ENCODE measurements around the gene THAP5. TPM values are rescaled to one million over a fixed set of nuclear protein-coding genes. Genes with fewer than 3 reads are reported as not detected.

Gene THAP5
- total RNA-seq, 1 experiment from 2014 or later = 18.3 TPM

DNA sequence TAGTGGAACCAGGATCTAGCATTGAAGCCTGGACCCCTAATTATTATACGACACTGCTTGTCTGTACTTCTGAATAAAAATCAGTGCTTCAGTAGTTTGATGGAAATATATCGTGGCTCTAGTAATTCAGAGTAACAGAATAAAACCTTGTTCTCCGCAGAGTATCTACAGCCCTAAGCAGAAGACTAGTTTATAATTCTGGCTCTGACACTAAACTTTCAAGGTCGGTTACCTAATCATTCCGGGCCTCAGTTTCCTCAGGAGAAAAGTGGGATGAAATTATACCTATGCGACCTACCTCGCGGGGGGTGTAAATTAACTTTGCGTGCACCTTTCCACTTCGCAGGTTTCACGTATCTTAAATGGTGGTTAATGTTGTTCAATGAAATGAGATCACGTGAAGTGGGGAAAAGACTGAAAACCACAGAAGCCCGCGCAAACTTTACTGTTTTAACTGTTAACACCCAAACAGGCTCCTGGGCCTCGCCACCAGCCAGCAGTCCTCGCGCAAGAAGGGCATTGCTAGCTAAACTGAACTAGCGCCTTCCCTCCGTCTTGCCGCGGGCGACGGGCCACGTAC is 615 bp downstream of the THAP5 start:
- CTCF ChIA-PET = no interaction called here
- H3K4me3 Mint-ChIP-seq (ENCODE audit: low read depth, unreplicated experiment) = peak overlapping the region; percentile 99
- H3K9me3 Mint-ChIP-seq (ENCODE audit: low read depth, unreplicated experiment) = no peaks in the 10 kb centered on the region
- TSS peak; percentile 66 for BruUV-seq (replicated peaks)
- no peak for TF ChIP-seq CTCF (IDR thresholded peaks at IDR 0.05; ENCODE audit: unreplicated experiment)
- H3K27me3 Mint-ChIP-seq (ENCODE audit: unreplicated experiment) = no peaks in the 10 kb centered on the region
- peaks cover 41% of the 10 kb centered on the region for H3K36me3 Mint-ChIP-seq (ENCODE audit: insufficient read depth, unreplicated experiment)
- intact Hi-C loops (cut with micrococcal nuclease; ENCODE audit: unreplicated experiment) = loop anchor here (5.0 kb wide), 1 partner anchor 42 kb away; the partner anchor contains the start of gene PNPLA8
- H3K27ac Mint-ChIP-seq (ENCODE audit: unreplicated experiment) = peak overlapping the region; percentile 99
- no peak for DNase-seq
- H3K4me1 Mint-ChIP-seq (ENCODE audit: low read depth, unreplicated experiment) = no peaks in the 10 kb centered on the region

DNA sequence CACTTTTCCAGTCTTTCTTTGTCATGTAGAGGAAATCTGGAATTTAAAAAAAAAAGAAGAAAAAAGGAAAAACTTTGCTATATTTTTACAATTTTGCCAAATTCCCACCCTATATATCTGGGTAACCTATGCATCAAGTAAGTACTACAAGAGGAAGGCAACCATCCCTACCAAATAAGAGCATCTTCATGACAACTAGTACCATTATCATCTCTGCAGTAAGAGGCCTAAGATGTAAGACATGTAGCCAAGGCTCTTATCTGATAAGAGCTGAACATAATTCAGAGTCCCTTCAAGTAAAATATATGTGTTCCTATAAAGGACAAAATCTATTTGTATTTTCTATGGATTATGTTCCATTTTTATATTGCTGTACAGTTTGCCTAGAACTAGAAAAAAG is 3.5 kb downstream of the THAP5 start:
- no peak overlapping the region for H3K4me3 Mint-ChIP-seq (ENCODE audit: low read depth, unreplicated experiment)
- TF ChIP-seq CTCF (IDR thresholded peaks at IDR 0.05; ENCODE audit: unreplicated experiment) = no peak
- intact Hi-C loops (cut with micrococcal nuclease; ENCODE audit: unreplicated experiment) = loop anchor here (5.0 kb wide), 1 partner anchor 39 kb away; the partner anchor contains the start of gene PNPLA8
- H3K27me3 Mint-ChIP-seq (ENCODE audit: unreplicated experiment) = no peaks in the 10 kb centered on the region
- peak overlapping the region; percentile 4 for H3K27ac Mint-ChIP-seq (ENCODE audit: unreplicated experiment)
- DNase-seq = no peak
- CTCF ChIA-PET = no interaction called here
- no TSS peak for BruUV-seq (replicated peaks)
- H3K9me3 Mint-ChIP-seq (ENCODE audit: low read depth, unreplicated experiment) = no peaks in the 10 kb centered on the region
- no peaks in the 10 kb centered on the region for H3K4me1 Mint-ChIP-seq (ENCODE audit: low read depth, unreplicated experiment)
- H3K36me3 Mint-ChIP-seq (ENCODE audit: insufficient read depth, unreplicated experiment) = peaks cover 29% of the 10 kb centered on the region

DNA sequence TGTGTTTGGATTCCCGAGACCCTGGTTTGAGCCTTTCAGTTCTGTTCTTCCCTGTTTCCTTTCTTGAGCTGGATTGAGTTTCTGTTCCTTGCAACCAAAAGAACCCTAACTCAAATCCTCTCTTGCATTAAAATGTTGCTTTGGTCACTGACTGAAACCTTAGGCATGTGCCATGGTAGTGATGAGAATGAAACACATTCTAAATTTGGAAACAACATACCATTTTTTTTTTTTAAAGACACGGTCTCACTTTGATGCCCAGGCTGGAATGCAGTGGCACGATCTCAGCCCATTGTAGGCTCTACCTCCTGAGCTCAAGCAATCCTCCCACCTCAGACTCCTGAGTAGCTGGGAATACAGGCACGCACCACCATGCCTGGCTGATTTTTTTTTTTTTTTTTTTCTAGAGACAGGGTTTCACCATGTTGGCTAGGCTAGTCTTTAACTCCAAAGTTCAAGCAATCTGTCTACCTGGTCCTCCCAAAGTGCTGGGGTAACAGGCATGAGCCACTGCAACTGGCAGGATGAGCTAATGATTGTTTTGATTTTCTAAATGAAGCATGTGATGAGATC is 8.4 kb downstream of the THAP5 start:
- Mint-ChIP-seq H3K36me3 (ENCODE audit: insufficient read depth, unreplicated experiment) (no peaks in the 10 kb centered on the region), H3K27ac (ENCODE audit: unreplicated experiment) (no peak overlapping the region), H3K4me3 (ENCODE audit: low read depth, unreplicated experiment) (no peak overlapping the region), H3K4me1 (ENCODE audit: low read depth, unreplicated experiment) (peaks cover 8% of the 10 kb centered on the region), H3K9me3 (ENCODE audit: low read depth, unreplicated experiment) (peaks cover 6% of the 10 kb centered on the region), H3K27me3 (ENCODE audit: unreplicated experiment) (no peaks in the 10 kb centered on the region)
- BruUV-seq (replicated peaks) = no TSS peak
- CTCF ChIA-PET = interaction anchor here (1.2 kb wide), 1 partner anchor 9 kb away, joined by 3 read pairs; no protein-coding TSS in a partner anchor
- TF ChIP-seq CTCF (IDR thresholded peaks at IDR 0.05; ENCODE audit: unreplicated experiment) = no peak
- intact Hi-C loops (cut with micrococcal nuclease; ENCODE audit: unreplicated experiment) = no loop called here
- no peak for DNase-seq

- CTCF ChIA-PET = no interaction called here
- no peaks in the 10 kb centered on the region for H3K36me3 Mint-ChIP-seq (ENCODE audit: insufficient read depth, unreplicated experiment)
- no peaks in the 10 kb centered on the region for H3K27me3 Mint-ChIP-seq (ENCODE audit: unreplicated experiment)
- TF ChIP-seq CTCF (IDR thresholded peaks at IDR 0.05; ENCODE audit: unreplicated experiment) = no peak
- no peak overlapping the region for H3K4me3 Mint-ChIP-seq (ENCODE audit: low read depth, unreplicated experiment)
- BruUV-seq (replicated peaks) = no TSS peak
- intact Hi-C loops (cut with micrococcal nuclease; ENCODE audit: unreplicated experiment) = no loop called here
- no peak for DNase-seq
- H3K4me1 Mint-ChIP-seq (ENCODE audit: low read depth, unreplicated experiment) = peaks cover 8% of the 10 kb centered on the region
- H3K27ac Mint-ChIP-seq (ENCODE audit: unreplicated experiment) = no peak overlapping the region
- peaks cover 6% of the 10 kb centered on the region for H3K9me3 Mint-ChIP-seq (ENCODE audit: low read depth, unreplicated experiment)
Observed at GRCh38 chr7:108559253-108559652, 10.3 kb downstream of the THAP5 start.

Data from Calu3 (cell line).